ENCODE data around the gene MICU1. TPM values are rescaled to one million over a fixed set of nuclear protein-coding genes. Genes with fewer than 3 reads are reported as not detected.

The MICU1 gene
- polyA plus RNA-seq, 1 of the 3 experiments (the other 2 are of a cell fraction): 24.6 TPM

GRCh38 chr10:72333112-72334015 is 292.5 kb downstream of the MICU1 start:
- ChIA-PET POLR2A (interaction anchor here (0.6 to 15.0 kb wide), 9 partner anchors 13 to 73 kb away, joined by 3 to 234 read pairs (median 4); partner anchors contain the start of gene DDIT4), CTCF (interaction anchor here (0.6 to 14.0 kb wide), 12 partner anchors 13 to 437 kb away, joined by 3 to 198 read pairs (median 4); partner anchors contain the start of gene DDIT4)
- TF ChIP-seq REST (IDR thresholded peaks at IDR 0.05; ENCODE audit: low read depth, low read length): no peak
- TF ChIP-seq SMC3 (IDR thresholded peaks at IDR 0.05; ENCODE audit: low read depth, low read length): no peak
- TF ChIP-seq CHD2 (IDR thresholded peaks at IDR 0.05; ENCODE audit: low read length, partially characterized antibody): no peak
- TF ChIP-seq FOSL2 (IDR thresholded peaks at IDR 0.05; ENCODE audit: borderline replicate concordance, low read depth): no peak
- no peak for TF ChIP-seq GABPA (IDR thresholded peaks at IDR 0.05; ENCODE audit: low read depth)
- TF ChIP-seq, protein P1, sequence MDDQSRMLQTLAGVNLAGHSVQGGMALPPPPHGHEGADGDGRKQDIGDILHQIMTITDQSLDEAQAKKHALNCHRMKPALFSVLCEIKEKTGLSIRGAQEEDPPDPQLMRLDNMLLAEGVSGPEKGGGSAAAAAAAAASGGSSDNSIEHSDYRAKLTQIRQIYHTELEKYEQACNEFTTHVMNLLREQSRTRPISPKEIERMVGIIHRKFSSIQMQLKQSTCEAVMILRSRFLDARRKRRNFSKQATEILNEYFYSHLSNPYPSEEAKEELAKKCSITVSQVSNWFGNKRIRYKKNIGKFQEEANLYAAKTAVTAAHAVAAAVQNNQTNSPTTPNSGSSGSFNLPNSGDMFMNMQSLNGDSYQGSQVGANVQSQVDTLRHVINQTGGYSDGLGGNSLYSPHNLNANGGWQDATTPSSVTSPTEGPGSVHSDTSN (IDR thresholded peaks at IDR 0.05): no peak
- TF ChIP-seq ELF1 (IDR thresholded peaks at IDR 0.05): no peak
- no peak for TF ChIP-seq TEAD4 (IDR thresholded peaks at IDR 0.05; ENCODE audit: borderline replicate concordance, insufficient read depth)
- no peak for TF ChIP-seq GATA2 (CRISPR knock-in tag; IDR thresholded peaks at IDR 0.05)
- TF ChIP-seq, protein P2, sequence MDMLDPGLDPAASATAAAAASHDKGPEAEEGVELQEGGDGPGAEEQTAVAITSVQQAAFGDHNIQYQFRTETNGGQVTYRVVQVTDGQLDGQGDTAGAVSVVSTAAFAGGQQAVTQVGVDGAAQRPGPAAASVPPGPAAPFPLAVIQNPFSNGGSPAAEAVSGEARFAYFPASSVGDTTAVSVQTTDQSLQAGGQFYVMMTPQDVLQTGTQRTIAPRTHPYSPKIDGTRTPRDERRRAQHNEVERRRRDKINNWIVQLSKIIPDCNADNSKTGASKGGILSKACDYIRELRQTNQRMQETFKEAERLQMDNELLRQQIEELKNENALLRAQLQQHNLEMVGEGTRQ (IDR thresholded peaks at IDR 0.05; ENCODE audit: borderline replicate concordance, low read depth, low read length): no peak
- no peak for TF ChIP-seq YY1 (IDR thresholded peaks at IDR 0.05; ENCODE audit: low read depth)
- peaks cover 10% of the 10 kb centered on the region for H3F3A ChIP-seq (replicated peaks; ENCODE audit: insufficient read depth)
- WGBS (ENCODE audit: low lambda C conversion rate): 93% methylated on average over 14 of the region's 19 CpGs
- H4K20me1 ChIP-seq (ENCODE audit: insufficient read depth): no peaks in the 10 kb centered on the region
- H3K4me1 ChIP-seq (ENCODE audit: control insufficient read depth in 1 of 2, insufficient read depth in 2 of 2, low read depth in 1 of 2, low read length in 1 of 2): peaks cover 15 to 83% of the 10 kb centered on the region in 2 experiments
- H3K4me2 ChIP-seq: no peak overlapping the region
- no peak for DNase-seq
- H3K79me2 ChIP-seq (ENCODE audit: insufficient read depth): no peaks in the 10 kb centered on the region
- H3K9me3 ChIP-seq: no peaks in the 10 kb centered on the region
- no peaks in the 10 kb centered on the region for H3K27me3 ChIP-seq (ENCODE audit: insufficient read depth)
- no peak overlapping the region for H3K9ac ChIP-seq
- no peaks in the 10 kb centered on the region for H3K9me2 ChIP-seq
- H3K27ac ChIP-seq (ENCODE audit: low read depth in 2 of 2, low read length in 1 of 2): peak overlapping the region; percentile 45 to 99; a peak in 3 of 4 replicates
- peaks cover 16 to 24% of the 10 kb centered on the region in 2 experiments for H3K36me3 ChIP-seq (replicated peaks in 1 of 2; ENCODE audit: control insufficient read depth in 1 of 2, insufficient read depth in 2 of 2, low read length in 1 of 2)
- H3K4me3 ChIP-seq (ENCODE audit: low read depth in 2 of 2, low read length in 1 of 2): no peak overlapping the region
- H2AFZ ChIP-seq (ENCODE audit: low read depth): no peak overlapping the region
